Measurements from ENCODE around the gene NAV3.

The NAV3 gene

DNA sequence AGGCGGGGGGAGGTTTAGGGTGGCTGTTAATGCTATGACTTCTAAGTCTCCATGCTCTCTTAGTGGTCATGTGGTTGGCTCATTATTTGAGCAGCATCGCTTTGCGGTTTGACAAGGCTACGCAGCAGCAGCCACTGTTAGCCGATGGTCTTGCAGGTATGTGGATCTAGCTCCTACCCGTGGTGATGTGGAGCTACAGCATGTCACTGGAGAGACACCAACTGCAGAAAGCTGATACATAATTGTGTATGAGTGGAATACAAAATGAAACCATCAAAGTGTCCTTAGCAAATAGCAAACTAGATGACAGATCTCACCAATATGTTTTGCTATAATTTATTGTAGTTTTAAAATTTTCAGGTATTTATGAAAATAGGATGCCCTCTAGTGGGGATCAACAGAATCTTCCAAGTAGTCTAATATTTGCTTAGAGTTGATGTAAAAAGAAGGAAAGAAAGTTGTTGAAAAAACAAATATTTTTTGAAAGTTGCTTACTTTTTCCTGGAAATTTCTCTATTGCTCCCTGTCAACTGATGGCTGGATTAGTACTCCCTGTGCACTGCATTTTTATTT lies 94.9 kb downstream of the NAV3 start:
- no peak for DNase-seq

- no peak for DNase-seq
These were observed 97.4 kb downstream of the NAV3 start for GRCh38 chr12:77928078-77928477.

GRCh38 chr12:77932216-77932615 lies 101.5 kb downstream of the NAV3 start:
- no peak for DNase-seq

DNA sequence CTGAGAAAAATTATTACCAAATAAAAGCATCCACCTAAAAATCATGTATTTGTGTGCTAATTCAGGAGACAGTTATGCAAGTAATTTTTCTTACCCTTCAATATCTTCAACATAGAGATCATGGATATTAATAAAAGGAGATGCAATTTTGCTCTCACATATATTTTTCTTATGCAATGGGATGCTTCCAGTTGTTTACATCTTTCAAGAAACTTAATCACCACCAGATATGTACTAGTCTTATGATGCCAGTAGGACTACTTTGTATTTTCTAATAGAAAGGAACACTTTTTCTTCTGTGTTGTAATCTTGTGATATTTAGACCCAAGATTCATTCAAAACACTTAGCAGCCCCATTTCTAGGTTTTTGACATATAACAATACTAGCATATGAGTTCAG lies 107.6 kb downstream of the NAV3 start:
- DNase-seq, result no peak

DNA sequence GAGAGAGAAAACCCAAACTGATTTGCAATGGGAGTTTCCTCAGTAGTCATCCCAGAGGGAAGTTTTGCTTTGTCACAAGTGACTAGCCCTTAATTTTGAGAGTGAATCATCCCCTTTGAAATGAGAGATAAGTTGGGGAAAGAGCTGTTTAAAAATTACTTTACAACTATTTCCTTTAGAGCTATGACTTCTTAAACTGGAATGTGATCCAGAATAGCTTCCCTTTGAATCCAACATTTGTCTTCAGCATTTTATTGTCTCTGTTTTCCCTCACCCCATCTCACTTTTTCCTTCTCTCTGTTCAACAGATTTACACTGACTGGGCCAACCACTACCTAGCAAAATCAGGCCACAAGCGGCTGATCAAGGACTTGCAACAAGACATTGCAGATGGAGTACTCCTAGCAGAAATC lies 109.3 kb downstream of the NAV3 start:
- no peak for DNase-seq

DNA sequence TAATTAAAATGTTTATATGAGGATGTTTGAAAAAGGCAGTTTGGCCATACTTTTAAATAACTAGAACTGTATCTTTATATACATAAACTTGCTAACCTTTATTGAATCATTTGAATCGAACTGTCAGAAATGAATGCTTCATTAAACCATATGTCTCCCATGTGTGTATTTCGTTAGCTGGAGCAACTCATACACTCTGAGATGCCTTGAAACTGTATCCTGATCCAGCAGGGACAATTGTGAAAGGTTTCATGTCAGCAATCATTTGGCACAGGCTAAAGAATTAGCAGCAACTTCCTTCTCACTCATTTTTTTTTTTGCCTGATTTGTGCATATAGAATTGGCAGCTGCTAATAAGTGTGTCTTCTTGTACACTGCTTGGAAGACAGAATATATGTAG lies 109.9 kb downstream of the NAV3 start:
- no peak for DNase-seq

- DNase-seq, result no peak
These were observed 110.7 kb downstream of the NAV3 start for GRCh38 chr12:77941401-77941800.

- DNase-seq, result no peak
These were observed 112.8 kb downstream of the NAV3 start for GRCh38 chr12:77943466-77943865.

GRCh38 chr12:77946541-77947061 lies 115.9 kb downstream of the NAV3 start:
- DNase-seq, result no peak

GRCh38 chr12:77947330-77947729 lies 116.6 kb downstream of the NAV3 start:
- no peak for DNase-seq

DNA sequence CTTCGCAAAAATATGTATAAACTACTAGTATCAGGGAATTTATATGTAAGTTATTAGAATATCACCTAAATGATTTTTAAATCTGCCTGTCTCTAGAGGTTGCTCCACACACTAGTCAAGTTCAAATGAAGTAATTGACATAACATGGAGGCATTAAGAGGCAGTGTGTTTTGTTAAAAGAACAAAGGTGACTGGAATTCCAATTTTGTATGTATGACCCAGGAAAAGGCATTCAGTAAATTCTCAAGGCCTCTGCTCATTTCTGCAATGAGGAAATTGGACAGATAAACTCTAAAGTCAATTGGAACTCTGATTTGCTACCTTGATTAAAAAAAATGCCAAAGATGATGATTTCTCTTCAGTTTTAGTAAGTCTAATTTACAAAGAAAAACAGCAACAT lies 117.1 kb downstream of the NAV3 start:
- no peak for DNase-seq

DNA sequence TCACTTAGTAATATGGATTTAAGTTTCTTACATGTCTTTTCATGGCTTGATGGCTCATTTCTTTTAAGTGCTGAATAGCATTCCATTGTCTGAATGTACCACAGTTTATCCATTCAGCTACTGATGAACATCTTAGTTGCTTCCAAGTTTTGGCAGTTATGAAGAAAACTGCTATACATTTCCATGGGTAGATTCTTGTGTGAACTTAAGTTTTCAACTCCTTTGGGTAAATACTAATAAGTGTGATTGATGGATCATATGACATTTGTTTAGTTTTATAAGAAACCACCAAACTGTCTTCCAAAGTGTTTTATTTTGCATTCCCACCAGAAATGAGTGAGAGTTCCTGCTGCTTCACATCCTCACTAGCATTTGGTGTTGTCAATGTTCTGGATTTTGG lies 119.2 kb downstream of the NAV3 start:
- no peak for DNase-seq

GRCh38 chr12:77953528-77954205 lies 123.0 kb downstream of the NAV3 start:
- no peak for DNase-seq

GRCh38 chr12:77954206-77954555 lies 123.5 kb downstream of the NAV3 start:
- no peak for DNase-seq

DNA sequence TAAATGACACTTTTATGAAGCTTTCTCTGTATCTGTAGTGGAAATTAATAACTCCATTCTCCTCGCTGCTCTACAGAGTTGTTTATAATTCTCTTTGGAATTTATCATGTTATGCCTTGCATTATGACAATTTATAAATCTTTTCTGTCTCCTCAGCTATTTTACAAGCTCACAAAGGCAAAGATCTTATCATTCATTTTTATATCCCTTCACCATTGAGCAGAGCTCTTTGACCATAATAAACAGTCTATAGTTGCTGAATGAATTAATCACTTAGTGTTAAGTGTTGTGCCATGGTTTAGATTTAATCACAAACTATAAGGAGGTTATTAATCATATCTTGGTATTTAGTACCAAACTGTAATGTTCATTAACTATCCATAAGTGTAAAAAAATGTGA lies 126.4 kb downstream of the NAV3 start:
- DNase-seq, result no peak

- DNase-seq, result no peak
These were observed 133.0 kb downstream of the NAV3 start for GRCh38 chr12:77963576-77964178.

DNA sequence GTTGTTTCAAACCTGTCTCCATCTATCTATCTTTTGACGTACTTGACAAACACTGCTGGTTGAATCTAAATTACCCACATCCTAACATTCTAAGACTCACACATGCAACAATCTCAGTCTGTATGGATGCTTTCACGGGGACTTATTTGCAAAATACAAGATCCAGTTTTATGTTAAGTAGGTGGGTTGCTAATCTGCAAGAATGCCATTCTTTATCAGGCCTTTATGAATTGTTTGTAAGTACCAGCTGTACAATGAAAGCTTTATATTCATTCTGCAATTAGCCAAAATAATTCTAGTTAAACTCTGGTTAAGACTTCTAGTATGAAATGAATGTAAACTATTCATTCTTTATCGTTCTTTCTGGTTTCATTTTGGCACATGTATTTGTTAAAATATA lies 135.1 kb downstream of the NAV3 start:
- no peak for DNase-seq

GRCh38 chr12:77968021-77968420 lies 137.3 kb downstream of the NAV3 start:
- no peak for DNase-seq

- no peak for DNase-seq
These were observed 137.9 kb downstream of the NAV3 start for GRCh38 chr12:77968571-77968970.

DNA sequence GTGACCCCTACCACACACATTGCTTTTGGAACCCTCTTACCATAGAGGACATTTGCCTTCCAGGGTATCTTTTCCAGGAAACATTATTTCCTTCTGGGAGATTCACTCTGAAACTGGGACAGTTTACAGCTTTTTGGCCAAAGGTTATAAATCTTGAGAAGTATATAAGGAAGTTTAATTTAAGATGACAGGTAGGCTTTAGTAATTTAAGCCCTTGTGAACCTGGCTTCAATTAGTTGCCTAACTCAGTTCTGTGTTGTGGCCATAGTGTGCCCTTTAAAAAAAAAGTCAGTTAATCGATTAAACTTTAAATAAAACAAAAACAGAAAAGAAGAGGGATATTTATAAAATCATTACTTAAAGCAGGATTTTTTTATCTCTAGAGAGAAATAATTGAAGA lies 142.9 kb downstream of the NAV3 start:
- no peak for DNase-seq

DNA sequence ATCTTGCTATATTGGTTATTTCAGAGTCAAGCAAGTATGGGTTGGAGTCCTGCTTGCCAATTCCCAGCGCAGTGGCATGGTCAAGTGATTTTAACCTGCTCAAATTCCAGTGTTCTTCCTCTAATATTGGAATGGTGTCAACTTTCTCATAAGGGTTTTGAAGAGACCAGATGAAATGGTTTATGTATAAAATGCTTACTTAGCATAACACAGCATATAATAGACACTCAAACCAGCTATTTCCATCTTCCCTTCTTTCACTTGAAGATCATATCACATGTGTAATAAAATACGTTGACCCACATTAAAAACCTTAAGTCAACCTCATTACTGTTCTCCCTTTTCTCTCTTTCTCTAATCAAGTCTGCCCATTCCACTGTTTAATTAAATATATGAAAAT lies 144.0 kb downstream of the NAV3 start:
- no peak for DNase-seq

DNA sequence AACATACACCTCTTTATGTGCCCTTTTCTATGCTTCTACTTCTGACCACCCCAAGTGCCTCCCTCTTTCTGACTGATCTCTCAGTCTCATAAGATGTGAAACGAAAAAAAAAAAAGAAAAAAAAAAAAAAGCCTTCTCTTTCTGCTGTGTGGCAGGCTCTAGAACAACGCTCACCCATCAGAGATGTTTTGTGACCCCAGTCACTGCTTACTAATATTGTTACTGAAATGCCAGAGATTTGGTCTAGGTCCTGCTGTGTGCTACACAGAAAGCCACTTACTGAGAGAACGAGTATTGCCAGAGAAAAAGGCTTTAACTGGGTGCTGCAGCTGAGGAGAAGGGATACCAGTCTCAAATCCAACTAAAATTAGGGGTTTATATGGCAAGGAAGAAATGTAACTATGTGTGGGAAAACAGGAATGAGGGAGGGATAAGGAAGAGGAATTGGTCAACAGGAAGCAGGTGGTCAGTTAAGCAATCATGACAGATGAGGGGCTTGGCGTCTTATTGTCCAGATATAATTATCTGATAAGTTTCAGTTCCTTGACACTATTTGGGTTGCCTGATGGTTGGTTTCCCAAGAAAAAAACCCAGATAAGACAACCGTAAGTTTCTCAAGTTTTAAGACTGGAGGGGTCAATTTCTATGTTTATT lies 149.0 kb downstream of the NAV3 start:
- DNase-seq, result no peak

DNA sequence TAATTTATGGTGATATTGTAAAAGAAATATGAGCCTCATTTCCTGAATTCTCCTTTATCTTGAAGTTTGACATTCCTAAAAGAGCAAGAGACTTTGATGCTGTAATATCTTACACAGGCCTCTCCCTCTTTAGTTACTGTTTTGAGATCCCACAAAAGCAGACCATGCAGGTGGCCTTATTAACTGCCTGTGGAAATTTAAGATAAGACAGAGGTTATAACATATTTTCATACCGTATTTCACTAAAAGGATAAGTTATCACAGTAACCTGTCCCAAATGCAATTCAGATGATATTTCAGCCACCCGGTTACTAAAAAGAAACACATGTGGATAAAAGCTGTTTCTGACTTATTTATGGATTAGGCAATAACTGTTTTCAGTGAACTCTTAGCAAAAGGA lies 150.1 kb downstream of the NAV3 start:
- no peak for DNase-seq

DNA sequence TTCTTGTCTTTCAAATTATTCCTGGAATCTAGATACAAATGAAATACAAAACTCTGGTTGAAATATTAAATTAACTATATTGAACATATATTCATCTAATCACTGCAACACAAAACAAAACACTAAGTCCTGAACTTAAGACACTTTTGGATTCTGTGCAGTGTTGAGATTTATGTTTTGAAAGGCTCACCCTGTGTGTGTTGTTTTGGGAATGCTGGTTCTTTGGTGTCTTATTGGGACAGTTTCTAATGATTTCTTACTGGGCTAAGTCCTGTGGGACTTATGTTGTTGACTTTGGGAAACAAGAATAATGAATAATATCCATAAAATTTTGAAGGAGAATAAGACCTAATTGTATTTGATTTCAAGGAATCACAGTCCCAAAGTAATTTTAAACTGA lies 153.2 kb downstream of the NAV3 start:
- no peak for DNase-seq
